GM20000 (cell line): Measurements from ENCODE around the gene SLC9A8.

ENCODE experiments used
- DNase-seq: peaks from one replicate; pipeline ENCODE4 v3.0.0; 2012; ENCODE audit warnings: low spot score
- TF ChIP-seq, protein P1 (sequence below): IDR thresholded peaks from 2 replicates; pipeline ENCODE4 v1.5.1; 2012; ENCODE audit warnings: mild to moderate bottlenecking, control low read depth; ENCODE audit errors: extremely low read depth, missing control alignments

Gene SLC9A8

DNA sequence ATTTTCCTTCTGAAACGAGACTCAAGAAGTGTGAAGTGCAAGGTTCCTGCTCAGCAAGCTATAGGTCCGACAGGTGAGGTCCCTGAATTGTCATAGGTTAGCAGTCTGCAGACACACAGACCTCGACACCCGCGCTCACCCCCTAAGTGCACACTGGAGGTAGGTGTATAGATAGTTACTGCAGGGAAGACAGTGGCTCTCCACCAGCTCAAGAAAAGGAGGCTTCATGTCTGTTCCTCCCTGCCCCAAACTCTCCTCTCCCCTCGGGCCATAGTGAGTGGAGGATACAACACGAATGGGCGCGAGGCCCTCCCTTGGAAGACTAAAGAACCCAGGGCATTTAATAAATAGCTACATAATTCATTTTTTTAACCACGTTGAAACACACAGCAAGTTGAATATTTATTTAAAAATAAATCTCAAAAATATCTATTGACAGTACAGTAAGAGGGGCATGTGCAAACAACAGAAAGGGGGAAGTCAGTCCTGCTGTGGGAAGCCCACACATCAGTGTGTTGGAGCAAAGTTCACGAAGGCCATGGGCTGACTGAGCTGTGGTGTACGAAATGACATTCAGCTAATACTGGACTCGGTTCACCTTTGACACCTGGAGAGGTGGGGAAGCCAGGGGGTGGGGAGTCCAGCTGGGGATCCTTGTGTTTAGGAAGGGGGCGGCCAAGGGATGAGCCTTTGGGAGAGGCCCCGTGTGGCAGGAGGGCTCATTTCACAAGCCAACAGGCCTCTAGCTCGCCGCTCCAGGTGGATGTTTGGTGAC, 92.0 kb downstream of the SLC9A8 start:
- TF ChIP-seq, protein P1, sequence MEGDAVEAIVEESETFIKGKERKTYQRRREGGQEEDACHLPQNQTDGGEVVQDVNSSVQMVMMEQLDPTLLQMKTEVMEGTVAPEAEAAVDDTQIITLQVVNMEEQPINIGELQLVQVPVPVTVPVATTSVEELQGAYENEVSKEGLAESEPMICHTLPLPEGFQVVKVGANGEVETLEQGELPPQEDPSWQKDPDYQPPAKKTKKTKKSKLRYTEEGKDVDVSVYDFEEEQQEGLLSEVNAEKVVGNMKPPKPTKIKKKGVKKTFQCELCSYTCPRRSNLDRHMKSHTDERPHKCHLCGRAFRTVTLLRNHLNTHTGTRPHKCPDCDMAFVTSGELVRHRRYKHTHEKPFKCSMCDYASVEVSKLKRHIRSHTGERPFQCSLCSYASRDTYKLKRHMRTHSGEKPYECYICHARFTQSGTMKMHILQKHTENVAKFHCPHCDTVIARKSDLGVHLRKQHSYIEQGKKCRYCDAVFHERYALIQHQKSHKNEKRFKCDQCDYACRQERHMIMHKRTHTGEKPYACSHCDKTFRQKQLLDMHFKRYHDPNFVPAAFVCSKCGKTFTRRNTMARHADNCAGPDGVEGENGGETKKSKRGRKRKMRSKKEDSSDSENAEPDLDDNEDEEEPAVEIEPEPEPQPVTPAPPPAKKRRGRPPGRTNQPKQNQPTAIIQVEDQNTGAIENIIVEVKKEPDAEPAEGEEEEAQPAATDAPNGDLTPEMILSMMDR, result no peak
- DNase-seq, result no peak

DNA sequence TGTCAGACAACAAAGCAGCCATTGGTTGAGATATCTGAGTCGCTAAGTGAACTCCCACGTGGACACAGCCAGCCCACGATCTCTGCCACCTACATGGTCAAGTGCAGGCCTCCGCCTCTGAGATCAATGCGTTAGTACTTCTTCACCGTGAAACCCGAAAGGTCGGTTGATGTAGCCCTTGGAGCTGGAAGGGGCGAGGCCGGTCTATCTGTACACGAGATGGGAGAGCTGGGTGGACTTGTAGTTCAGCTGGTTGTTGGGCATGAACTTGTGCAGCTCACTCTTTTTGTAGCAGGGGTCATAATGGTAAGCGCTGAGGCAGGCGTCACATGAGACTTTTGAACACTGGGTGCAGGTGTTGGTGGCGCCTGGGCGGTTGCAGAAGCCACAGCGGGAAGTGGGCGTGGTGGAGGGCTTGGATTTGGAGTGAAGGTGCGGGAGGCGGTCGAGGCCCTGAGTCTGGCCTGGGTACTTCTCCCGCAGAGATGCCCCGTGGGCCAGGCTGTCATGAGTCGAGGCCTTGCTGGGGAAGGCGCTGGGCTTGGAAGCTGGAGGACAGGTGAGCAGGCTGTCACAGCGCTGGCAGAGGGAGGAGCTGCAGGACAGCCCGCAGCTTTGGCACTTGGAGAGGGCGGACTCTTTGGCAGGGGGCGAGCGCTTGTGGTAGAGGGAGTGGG, 92.9 kb downstream of the SLC9A8 start:
- TF ChIP-seq, protein P1, result no peak
- no peak for DNase-seq

DNA sequence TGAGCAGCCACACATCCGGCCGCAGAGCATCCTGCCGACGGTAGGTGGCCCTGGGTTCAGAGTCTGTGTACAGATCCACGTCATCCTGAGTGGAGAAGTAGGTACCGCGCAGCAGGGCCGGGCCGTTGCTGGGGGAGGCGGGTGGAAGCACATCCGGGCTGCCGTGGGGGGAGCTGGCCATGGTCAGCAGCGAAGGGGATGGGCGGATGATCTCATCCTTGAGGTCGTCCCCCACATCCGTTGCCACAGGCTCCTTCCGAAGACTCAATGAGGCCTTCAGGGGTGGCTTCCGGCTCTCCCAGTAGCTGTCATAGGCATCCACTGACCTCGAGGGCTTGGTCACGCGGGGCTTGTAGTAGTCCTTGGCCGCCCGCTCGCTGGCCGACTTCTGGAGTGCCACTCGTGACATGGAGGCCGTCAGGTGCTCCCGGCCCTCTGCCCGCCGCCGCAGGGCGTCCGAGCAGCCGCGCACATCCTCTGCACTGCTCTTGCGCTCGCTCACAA, 93.5 kb downstream of the SLC9A8 start:
- TF ChIP-seq, protein P1, result no peak
- no peak for DNase-seq

DNA sequence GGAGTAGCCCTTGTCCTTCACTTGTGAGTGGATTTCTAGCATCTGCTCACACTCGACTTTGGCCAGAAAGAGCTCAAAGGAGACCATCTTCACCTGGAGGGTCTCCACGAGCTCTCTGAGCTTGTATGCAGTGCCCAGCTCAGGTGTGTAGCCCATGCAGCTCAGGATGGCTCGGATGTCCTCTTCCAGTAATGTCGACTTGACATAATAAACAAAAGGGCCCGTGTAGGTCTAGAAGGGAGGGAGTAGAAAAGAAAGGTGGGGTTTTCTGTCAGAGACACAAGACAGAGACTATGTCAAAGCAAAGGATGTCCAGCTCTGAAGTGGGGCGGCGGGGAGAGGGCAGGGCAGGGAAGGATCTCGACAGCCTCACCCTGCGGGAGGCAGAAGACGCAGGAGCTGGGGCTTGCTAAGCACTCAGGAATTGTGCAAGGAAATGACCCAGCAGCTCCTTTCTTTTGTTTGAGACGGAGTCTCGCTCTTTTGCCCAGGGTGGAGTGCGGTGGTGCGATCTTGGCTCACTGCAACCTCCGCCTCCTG, 94.1 kb downstream of the SLC9A8 start:
- DNase-seq, result no peak
- TF ChIP-seq, protein P1, result no peak

DNA sequence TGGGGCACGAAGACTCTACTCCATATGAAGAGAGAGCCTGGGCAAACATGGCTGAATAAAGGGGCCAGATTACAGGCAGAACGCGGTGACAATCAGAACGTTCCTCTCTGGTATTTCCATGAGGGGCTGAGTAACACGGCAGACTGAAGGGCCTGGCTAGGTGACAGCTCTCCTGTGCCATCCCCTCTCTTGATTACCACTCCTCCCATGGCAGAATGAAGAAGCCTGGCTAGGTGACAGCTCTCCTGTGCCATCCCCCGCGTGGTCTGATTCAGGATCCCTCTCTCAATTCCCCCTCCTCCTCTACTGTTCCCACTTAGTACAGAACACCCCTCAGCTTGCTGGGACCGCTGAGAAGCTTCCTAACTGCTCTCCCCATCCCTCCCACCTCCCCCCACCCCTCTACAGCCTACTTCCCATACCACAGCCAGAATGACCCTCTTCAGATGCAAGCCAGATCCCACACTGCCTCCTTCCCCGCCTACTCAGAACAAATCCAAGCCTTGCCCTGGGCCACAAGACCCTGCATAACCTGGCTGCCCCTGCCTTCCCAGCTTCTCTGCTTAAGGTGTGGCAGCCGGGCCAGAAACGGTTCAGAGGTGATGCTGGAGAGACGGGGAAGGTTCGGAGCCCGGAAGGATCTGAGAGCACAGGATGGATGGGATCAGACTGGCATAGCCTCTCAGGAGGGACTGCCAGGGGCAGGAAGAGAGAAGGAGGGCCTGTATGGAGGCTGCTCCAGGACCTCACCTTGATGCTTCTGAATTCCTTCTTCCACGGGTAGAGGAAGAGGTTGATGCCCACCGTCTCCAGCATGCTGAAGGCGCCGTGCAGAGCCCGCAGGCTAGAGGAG, 95.0 kb downstream of the SLC9A8 start:
- no peak for DNase-seq
- TF ChIP-seq, protein P1, result no peak

DNA sequence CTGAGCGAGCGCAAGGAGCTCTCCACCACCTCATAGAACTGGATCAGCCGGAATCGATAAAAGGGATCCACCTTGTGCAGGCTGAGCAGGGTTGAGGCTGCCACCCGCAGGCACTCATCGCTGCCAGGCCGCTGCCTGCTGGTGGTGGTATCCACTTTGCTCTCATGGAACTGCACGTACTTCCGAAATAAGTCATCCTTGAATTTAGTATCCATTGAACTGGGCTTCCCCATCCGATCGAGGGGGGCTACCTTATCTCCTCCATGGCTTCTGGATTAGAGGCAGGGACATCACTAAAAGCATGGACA, 95.6 kb downstream of the SLC9A8 start:
- TF ChIP-seq, protein P1, result no peak
- DNase-seq, result no peak
